Left renal cortex interstitium (tissue), 4 donors: Measurements from ENCODE around the gene FBXO28. TPM values are rescaled to one million over a fixed set of nuclear protein-coding genes. Genes with fewer than 3 reads are reported as not detected.
A peak's percentile ranks its signal among the peaks of the same experiment; 100 is the strongest.
"Not testable (repeated sequence)": the region's sequence is repeated elsewhere in the genome, so short reads cannot be mapped to it uniquely, and the experiment has no call there.

Experiments
- DNase-seq, 4 donors: peaks; one replicate each; pipeline ENCODE4 v3.0.0-alpha.2; 2013; ENCODE audit warnings: low read depth in 4 of 4, low spot score in 2 of 4, missing footprints in 1 of 4
- polyA plus RNA-seq, 4 donors: library from polyadenylated mRNA; unstranded; fragments of 120-200 nt; gene quantifications; one replicate each; pipeline ENCODE4 v1.2.1, GENCODE V29; 2013; ENCODE audit not compliant: insufficient read length in 4 of 4

The FBXO28 gene
- polyA plus RNA-seq, 4 donors, result 31.5 to 35.4 (median 33.5) TPM

DNA sequence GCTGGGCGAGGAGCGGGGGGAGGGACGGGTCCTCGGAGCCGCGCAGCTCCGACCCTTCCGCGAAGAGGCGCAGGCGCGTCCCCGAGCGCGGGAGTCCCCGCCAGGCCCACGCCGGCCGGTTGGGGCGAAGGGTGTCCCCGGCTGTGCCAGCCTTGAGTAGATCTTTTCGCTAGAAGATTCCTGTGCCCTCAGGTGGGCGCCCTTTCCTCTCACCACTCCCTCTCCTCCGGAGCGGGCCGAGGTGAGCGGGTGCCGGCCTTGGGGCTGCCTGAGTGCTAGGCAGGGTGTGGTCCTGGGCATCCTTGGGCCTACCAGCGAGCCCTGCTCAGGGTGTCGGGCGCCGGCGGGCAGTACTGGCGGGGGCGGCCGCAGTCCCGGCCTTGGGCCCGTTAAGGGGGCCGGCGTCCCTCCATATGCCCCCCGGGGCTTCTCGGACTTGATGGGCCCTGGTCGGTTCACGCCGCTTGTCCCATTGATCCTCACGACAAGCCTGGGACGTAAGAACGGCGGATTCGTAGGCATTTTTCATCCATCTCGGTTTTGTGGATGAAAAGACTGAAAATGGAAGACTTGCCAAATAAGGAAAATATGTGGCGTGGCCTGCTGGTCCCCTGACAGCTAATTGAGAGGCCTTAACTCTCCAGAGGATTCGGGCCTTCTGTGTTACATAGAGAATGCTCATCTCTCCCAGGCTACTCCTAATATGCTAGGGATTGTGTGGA lies 69.8 kb downstream of the FBXO28 start:
- DNase-seq, result peak in 3 of 4 donors; percentile 40 to 47 (median 42)

DNA sequence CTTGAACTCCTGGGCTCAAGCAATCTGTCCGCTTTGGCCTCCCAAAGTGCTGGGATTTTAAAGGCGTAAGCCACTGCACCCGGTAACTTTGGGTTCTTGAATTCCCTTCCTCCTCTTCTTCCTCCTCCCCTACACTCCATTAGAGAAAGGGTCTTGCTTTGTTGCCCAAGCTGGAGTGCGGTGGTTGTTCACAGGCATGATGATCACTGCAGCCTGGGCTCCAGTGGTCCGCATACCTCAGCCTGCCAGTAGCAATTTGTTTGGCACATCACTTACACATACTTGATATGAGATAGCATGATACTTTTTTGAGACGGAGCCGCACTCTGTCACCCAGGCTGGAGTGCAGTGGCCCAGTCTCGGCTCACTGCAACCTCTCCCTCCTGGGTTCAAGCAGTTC lies 71.3 kb downstream of the FBXO28 start:
- no peak for DNase-seq

DNA sequence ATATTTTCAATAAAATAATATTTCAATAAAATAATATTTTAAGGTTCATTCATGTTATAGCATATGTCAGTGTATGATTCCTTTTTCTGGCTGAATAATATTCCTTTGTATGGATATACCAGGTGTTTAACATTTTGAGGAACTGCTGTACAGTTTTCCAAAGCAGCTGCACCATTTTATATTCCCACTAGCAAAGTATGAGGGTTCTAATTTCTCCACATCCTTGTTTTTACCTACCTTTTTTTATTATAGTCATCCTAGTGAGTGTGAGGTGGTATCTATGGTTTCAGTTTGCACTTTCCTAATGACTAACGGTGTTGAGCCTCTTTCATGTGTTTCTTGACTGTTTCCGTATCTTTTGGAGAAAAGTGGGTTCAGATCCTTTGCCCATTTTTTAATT lies 74.4 kb downstream of the FBXO28 start:
- DNase-seq, result no peak

DNA sequence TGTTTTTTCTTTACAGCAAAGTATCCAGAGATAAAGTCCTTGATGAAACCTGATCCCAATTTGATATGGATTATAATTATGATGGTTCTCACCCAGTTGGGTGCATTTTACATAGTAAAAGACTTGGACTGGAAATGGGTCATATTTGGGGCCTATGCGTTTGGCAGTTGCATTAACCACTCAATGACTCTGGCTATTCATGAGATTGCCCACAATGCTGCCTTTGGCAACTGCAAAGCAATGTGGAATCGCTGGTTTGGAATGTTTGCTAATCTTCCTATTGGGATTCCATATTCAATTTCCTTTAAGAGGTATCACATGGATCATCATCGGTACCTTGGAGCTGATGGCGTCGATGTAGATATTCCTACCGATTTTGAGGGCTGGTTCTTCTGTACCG lies 75.7 kb downstream of the FBXO28 start:
- DNase-seq, result no peak

DNA sequence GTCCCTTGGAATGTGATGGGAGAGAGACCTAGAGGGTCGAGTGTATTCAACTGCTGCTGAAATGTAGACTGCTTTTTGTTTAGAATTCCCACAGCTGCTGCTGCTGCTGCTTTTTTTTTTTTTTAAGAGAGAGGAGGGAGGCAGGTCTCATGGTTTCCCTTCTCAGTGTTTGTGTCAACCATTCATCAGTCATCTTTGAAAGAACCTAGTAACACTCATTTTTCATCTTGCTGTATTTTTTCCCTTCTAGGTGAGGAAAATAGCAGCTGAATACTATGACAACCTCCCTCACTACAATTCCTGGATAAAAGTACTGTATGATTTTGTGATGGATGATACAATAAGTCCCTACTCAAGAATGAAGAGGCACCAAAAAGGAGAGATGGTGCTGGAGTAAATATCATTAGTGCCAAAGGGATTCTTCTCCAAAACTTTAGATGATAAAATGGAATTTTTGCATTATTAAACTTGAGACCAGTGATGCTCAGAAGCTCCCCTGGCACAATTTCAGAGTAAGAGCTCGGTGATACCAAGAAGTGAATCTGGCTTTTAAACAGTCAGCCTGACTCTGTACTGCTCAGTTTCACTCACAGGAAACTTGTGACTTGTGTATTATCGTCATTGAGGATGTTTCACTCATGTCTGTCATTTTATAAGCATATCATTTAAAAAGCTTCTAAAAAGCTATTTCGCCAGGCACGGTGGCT lies 78.3 kb downstream of the FBXO28 start:
- no peak for DNase-seq

DNA sequence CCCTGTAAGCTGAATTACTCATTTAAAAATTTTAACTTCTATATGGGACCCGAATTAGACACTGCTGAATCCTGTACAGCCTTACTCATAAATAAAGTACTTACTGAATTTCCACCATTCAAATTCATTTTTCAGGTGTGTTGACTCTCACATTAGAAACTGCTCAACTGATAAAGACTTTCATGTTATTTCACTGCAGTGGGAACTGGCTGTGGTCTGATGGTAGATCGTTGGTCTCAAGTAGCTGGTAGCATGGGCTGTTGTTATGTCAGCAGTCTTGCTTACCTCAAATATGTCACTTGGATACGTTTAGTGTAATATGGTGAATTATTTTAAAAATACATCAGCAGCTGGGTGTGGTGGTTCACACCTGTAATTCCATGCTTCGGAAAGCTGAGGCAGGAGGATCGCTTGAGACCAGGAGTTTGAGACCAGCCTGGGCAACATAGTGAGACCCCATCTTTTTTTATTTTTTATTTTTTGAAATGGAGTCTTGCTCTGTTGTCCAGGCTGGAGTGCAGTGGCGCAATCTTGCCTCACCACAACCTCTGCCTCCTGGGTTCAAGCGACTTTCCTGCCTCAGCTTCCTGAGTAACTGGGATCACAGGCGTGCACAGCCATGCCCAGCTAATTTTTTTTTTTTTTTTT lies 79.5 kb downstream of the FBXO28 start:
- DNase-seq, result no peak

DNA sequence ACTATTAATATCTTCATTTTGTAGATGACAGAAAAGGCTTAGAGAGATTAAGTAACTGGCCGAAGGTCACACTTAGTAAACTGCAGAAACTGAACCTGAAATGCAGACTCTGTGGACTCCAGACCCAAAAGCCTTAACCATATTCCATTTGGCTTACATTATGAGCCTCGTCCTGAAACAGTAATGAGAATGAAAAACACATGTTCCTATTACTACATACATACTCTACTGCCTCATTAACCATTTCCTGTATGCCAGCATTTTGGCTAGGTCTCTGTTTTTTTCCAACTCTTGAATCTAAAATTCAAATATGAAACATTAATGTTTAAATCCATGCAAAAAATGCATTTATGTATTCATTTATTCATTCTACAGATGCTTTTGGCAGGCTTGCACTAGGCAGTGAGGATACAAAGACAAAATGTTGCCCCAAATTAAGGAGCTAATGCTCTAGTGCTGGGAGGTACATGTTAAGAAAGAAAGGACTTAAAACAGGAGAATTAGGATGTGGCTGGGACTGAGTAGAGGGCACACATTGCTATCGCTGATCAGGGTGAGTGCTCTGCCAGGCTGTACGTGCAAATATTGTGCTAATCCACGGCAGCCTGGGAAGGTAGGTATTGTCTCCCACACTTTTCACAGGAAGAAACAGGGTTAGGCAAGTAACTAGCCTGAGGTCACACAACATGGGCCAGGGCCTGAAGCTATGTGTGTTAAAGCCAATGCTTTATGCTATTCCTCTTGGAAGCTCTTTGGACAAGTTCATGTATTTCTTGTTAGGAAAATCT lies 83.1 kb downstream of the FBXO28 start:
- DNase-seq, result no peak

DNA sequence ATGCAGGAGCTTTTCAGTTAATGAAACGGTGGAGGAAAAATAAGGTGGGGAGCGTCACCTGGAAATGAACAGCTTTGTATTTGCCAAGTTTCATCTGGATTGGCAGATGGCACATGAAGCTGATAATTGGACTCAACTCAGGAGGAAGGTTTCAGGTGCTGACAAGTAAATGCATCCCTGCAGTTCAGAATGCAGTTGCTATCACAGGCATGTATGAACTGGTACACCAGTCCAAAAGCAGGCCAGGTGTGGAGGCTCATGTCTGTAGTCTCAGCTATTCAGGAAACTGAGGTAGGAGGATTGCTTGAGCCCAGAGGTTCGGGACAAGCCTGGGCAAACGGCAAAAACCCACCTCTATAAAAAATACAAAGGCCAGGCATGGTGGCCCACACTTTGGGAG lies 84.7 kb downstream of the FBXO28 start:
- no peak for DNase-seq

DNA sequence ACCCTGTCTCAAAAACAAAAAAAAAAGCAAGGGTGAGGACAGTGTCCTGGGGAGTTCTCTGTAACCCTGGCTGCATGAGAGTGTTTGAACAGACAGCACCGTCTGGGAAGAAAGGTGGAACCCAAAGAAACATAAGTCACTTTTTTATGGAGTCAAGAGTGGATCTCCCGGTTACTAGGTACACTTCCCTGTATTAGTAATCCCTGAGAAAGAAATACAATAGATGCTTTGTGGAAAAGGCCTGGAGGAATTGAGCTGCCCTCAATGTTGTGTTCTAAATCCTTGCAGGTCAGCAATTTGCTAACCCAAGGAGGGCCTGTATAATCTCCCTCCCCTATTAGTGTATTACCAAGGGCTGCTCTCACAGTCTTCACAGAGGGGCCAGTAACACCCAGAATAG lies 85.8 kb downstream of the FBXO28 start:
- DNase-seq, result no peak

DNA sequence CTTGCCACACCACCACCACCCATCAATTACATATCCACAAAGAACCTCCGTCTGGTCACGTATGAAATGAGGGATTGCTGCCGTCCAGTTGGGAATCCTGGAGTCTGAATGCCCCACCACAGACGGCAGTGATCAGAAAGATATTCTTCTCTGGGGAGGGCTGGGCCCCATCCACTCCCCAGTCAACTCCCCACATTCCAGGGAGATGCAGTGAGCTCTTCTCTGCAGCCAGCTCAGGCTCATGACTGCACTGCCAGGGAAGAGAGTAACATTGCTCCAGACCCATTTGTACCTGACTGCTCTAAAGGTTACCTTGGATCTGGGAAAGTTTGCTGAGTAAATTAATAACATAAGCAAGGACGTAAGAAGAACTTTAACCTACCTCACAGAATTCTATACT lies 87.5 kb downstream of the FBXO28 start:
- DNase-seq, result no peak

DNA sequence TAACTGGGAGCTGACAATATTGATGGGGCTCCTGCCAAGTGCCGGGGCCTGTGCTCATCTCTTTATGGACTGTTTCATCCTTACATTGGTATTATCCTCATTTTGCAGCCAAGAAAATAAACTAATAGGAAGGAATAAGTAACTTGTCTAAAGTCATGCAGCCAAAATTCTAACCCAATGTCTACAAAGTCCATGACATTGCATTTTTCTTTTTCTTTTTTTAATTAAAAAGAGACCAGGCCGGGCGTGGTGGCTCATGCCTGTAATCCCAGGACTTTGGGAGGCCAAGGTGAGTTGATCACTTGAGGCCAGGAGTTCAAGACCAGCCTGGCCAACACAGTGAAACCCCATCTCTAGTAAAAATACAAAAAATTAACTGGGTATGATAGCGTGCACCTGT lies 87.9 kb downstream of the FBXO28 start:
- no peak for DNase-seq

DNA sequence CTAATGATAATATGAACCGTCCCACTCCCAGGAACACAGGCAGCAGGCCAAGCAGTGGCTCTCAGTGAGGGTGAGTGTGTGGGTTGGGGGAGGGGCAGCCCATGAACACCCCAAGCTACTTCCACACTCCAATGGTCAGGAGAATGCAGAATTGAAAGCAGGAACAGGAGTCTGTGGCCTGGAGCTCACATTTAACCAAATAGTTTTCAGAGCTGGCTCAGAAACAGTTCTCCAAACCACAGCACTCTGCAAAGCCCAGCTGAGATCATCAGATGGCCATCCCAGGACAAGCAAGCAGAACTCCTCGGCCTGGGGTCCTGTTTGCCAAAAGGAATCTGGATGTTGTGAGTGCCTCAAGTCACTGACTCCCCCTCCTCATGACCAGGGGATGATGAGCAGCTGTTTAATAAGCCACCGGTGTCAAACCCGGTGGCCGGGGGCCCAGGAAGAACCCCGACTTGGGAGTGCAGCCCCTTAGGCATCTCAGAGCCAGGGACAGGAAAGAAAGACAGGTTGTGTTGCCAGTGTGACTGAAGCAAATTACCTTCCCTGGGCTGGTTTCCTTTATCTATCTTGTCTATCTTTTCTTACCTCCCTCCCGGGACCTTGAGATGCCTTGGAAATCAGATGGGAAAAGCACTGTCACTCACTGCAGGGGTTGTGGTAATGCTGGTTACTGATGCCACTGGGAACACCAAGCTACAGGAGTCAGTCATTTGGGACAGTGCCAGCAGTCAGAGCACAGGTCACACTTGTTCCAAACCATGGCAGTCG lies 89.5 kb downstream of the FBXO28 start:
- DNase-seq, result no peak

DNA sequence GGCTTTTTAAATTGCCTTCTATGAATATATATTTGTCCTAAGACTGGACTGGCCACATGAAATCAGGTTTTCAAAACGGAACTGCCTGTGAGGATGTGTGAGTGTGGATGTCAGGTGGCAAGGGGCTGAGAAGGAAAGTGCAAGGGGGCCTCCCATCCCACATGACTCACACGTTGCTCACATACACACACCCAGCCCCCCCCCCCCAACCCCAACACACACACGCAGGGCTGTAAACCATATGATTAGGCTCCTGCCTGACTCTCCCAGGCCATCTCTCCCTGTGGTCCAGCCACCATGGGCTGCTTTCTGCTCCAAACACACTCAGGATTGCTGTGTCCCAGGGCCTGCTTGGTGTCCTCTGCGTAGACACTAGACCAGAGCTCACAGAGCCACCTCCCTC lies 91.5 kb downstream of the FBXO28 start:
- no peak for DNase-seq

DNA sequence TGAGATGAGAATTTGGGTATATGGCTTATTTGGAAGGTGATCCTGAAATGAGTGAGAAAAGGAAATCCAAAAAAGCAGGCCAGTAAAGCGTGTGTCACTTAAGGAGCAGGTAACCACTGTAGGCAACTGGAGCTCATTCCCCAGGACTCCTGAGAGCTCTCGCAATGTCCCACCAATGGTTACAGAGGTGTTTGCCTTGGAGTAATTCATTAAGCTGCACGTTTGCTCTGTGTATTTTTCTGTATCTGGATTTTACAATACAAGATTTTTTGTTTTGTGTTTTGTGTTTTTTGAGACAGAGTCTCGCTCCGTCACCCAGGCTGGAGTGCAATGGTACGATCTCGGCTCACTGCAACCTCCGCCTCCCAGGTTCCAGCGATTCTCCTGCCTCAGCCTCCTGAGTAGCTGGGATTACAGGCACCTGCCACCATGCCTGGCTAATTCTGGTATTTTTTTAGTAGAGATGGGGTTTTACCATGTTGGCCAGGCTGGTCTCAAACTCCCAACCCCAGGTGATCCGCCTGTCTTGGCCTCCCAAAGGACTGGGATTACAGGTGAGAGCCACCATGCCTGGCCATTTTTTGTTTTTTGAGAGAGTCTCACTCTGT lies 92.1 kb downstream of the FBXO28 start:
- not testable (repeated sequence) for DNase-seq

DNA sequence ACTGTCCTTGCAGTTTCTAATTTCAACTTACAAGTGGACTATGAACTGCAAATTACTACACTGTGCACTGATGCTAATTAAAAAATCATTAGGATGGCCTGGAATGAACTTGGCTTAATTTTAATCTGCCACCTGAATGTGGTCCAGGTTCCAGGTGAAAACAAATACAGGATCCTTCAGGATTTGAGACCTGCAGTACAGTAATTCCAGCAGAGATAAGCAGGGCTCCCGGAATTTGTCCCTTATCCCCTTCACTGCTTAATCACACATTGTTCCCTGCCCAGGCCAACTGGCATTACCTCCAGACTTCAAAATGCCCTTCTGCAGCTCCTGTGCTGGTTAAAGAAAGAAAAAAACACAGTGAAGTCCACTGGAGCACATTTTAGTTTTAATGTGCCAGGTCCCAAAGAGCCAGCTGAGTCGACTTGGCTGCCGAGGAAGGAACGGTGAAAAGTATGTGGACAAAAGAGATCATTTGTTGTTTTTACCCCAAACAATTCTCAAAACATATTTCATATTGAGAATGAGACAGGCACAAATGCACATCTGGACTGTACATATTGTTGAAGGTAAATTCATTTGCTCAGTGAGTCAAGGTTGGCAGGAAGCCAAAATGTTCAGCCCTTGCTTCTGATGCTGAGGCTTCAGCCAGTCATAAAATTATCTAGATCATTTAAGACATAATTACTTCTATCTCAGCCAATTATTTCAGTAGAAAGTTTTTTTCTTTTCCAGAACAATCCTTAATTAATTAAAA lies 97.5 kb downstream of the FBXO28 start:
- no peak for DNase-seq
